ENCODE results near the gene DSC1. TPM values are rescaled to one million over a fixed set of nuclear protein-coding genes. Genes with fewer than 3 reads are reported as not detected.

DSC1 gene
- total RNA-seq, 1 donor from 2014 or later: not detected

DNA sequence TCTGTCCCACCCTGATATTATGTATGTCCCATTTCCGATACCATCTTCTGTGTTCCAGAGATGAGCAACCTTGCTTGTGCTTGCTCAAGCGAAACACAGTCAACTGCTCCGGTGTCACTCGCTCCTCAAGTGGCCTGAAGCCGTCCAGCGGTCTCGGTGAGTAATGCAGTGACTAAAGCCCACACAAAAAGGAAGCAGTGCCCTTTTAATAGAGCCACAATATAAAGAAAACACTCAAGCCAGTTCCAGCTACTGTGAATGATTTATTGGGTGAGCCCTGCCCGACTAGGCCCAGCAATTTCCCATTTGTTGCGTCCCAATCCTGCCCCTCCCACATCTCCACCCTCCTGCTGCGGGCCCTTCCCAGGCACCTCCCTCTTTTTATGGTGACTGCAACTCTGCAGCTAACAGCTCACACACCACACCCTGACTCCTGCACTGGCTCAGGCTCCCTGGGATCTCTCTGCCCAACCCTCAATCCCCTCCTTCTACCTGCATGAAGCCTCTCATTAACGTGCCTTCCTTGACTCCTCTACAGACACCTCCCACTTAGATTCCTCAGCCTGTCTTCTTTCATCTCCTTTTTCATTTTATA is 44.2 kb upstream of the DSC1 start:
- H3K4me1 Mint-ChIP-seq (ENCODE audit: unreplicated experiment): peaks cover 9% of the 10 kb centered on the region
- no peak for DNase-seq (ENCODE audit: extremely low spot score, unreplicated experiment)
- H3K36me3 Mint-ChIP-seq (ENCODE audit: unreplicated experiment): no peaks in the 10 kb centered on the region
- H3K27ac Mint-ChIP-seq (ENCODE audit: unreplicated experiment): no peak overlapping the region
- TF ChIP-seq, protein P1, sequence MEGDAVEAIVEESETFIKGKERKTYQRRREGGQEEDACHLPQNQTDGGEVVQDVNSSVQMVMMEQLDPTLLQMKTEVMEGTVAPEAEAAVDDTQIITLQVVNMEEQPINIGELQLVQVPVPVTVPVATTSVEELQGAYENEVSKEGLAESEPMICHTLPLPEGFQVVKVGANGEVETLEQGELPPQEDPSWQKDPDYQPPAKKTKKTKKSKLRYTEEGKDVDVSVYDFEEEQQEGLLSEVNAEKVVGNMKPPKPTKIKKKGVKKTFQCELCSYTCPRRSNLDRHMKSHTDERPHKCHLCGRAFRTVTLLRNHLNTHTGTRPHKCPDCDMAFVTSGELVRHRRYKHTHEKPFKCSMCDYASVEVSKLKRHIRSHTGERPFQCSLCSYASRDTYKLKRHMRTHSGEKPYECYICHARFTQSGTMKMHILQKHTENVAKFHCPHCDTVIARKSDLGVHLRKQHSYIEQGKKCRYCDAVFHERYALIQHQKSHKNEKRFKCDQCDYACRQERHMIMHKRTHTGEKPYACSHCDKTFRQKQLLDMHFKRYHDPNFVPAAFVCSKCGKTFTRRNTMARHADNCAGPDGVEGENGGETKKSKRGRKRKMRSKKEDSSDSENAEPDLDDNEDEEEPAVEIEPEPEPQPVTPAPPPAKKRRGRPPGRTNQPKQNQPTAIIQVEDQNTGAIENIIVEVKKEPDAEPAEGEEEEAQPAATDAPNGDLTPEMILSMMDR (IDR thresholded peaks at IDR 0.05): peak; percentile 31
- no peak overlapping the region for H3K4me3 Mint-ChIP-seq (ENCODE audit: unreplicated experiment)
- H3K27me3 Mint-ChIP-seq (ENCODE audit: unreplicated experiment): peaks cover 20% of the 10 kb centered on the region
- H3K9me3 Mint-ChIP-seq (ENCODE audit: unreplicated experiment): no peaks in the 10 kb centered on the region

DNA sequence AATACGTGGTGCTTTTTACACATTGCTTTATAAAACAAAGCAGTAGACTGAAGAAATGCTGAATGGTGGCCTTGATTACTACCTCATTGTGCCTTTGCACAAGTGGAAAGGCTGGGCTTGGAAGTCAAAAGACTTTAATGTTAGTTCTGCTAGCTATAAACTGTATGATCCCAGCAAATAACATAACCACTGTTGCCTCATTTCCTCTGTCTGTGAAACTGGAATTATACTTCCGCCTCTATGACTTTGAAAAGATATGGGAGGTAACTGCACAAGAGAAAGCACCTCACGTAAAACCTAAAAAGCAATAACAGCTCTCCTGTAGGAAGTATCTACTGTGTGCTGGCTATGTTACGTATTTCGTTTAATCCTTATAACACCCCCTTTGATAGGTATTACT is 43.4 kb upstream of the DSC1 start:
- Mint-ChIP-seq H3K4me3 (ENCODE audit: unreplicated experiment) (no peak overlapping the region), H3K4me1 (ENCODE audit: unreplicated experiment) (peaks cover 9% of the 10 kb centered on the region), H3K27me3 (ENCODE audit: unreplicated experiment) (peaks cover 28% of the 10 kb centered on the region), H3K27ac (ENCODE audit: unreplicated experiment) (no peak overlapping the region), H3K36me3 (ENCODE audit: unreplicated experiment) (no peaks in the 10 kb centered on the region), H3K9me3 (ENCODE audit: unreplicated experiment) (no peaks in the 10 kb centered on the region)
- no peak for DNase-seq (ENCODE audit: extremely low spot score, unreplicated experiment)
- TF ChIP-seq, protein P1 (IDR thresholded peaks at IDR 0.05): no peak

GRCh38 chr18:31205273-31205672 is 42.6 kb upstream of the DSC1 start:
- H3K27ac Mint-ChIP-seq (ENCODE audit: unreplicated experiment): no peak overlapping the region
- peaks cover 5% of the 10 kb centered on the region for H3K9me3 Mint-ChIP-seq (ENCODE audit: unreplicated experiment)
- no peak for DNase-seq (ENCODE audit: extremely low spot score, unreplicated experiment)
- TF ChIP-seq, protein P1 (IDR thresholded peaks at IDR 0.05): no peak
- no peaks in the 10 kb centered on the region for H3K36me3 Mint-ChIP-seq (ENCODE audit: unreplicated experiment)
- peaks cover 9% of the 10 kb centered on the region for H3K4me1 Mint-ChIP-seq (ENCODE audit: unreplicated experiment)
- peaks cover 26% of the 10 kb centered on the region for H3K27me3 Mint-ChIP-seq (ENCODE audit: unreplicated experiment)
- no peak overlapping the region for H3K4me3 Mint-ChIP-seq (ENCODE audit: unreplicated experiment)

DNA sequence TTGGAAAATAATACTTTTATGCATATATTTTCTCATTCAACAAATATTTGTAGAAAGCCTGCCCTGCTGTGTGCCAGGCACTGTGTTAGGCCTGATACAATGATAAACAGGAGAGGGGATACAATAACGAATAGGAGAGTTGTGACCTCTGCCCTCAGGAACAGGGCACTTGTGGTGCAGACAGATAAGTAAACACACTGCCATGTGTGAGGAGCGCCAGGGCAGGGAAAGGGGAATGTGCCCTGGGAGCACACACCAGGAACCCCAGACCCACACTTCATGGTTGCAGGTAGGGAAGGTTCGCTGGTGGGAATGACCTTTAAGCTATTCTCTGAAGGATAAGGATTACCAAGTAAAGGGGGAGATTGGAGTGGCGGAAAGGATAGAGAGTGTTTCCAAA is 42.2 kb upstream of the DSC1 start:
- Mint-ChIP-seq H3K4me1 (ENCODE audit: unreplicated experiment) (peaks cover 9% of the 10 kb centered on the region), H3K9me3 (ENCODE audit: unreplicated experiment) (peaks cover 5% of the 10 kb centered on the region), H3K36me3 (ENCODE audit: unreplicated experiment) (no peaks in the 10 kb centered on the region), H3K27ac (ENCODE audit: unreplicated experiment) (no peak overlapping the region), H3K27me3 (ENCODE audit: unreplicated experiment) (peaks cover 26% of the 10 kb centered on the region), H3K4me3 (ENCODE audit: unreplicated experiment) (no peak overlapping the region)
- no peak for DNase-seq (ENCODE audit: extremely low spot score, unreplicated experiment)
- TF ChIP-seq, protein P1 (IDR thresholded peaks at IDR 0.05): no peak

DNA sequence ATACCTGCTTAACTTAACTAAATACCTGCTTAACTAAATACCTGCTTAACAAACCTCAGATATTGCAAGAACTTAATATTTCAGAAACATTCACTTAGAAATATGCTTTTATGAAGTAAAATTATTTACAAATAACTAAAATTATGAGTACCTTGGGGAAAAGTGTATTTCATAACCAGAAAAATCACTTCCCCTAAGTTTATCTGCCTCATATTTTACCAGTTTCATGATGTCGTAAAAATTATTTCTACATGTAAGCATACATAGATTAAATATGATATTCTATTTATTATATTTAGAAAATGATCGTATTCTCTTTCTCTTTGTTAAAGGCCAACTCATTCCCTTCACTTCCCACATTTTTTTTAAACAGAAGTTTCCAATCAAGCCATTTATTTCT is 41.5 kb upstream of the DSC1 start:
- Mint-ChIP-seq H3K4me1 (ENCODE audit: unreplicated experiment) (peaks cover 13% of the 10 kb centered on the region), H3K9me3 (ENCODE audit: unreplicated experiment) (peaks cover 5% of the 10 kb centered on the region), H3K4me3 (ENCODE audit: unreplicated experiment) (no peak overlapping the region), H3K36me3 (ENCODE audit: unreplicated experiment) (no peaks in the 10 kb centered on the region), H3K27ac (ENCODE audit: unreplicated experiment) (no peak overlapping the region), H3K27me3 (ENCODE audit: unreplicated experiment) (peaks cover 26% of the 10 kb centered on the region)
- no peak for DNase-seq (ENCODE audit: extremely low spot score, unreplicated experiment)
- TF ChIP-seq, protein P1 (IDR thresholded peaks at IDR 0.05): no peak

Data from osteocyte (in vitro differentiated cells).